Ovary (tissue), 3 donors: ENCODE measurements around the gene P2RY6.

Experiments
- EP300 ChIP-seq: sonication (generic); formaldehyde crosslinking; IDR thresholded peaks from one replicate; pipeline ENCODE4 v1.6.1; 2017; ENCODE audit warnings: antibody characterized with exemption
- POLR2A ChIP-seq: fragments of 450-650 bp; IDR thresholded peaks from one replicate; pipeline ENCODE4 v1.6.1; 2017; ENCODE audit warnings: antibody characterized with exemption, mild to moderate bottlenecking, moderate library complexity
- TF ChIP-seq, protein P1 (sequence below), 3 donors: fragments of 450-650 bp in 2 of 3; fragments of 200-600 bp in 1 of 3; IDR thresholded peaks; one replicate each; pipeline versions ENCODE4 v1.5.1 to v1.8.0; 2016 to 2022; ENCODE audit warnings: antibody characterized with exemption in 3 of 3, mild to moderate bottlenecking in 1 of 3
- donor health status: DM: no; HTN: no; CAD: no.

DNA sequence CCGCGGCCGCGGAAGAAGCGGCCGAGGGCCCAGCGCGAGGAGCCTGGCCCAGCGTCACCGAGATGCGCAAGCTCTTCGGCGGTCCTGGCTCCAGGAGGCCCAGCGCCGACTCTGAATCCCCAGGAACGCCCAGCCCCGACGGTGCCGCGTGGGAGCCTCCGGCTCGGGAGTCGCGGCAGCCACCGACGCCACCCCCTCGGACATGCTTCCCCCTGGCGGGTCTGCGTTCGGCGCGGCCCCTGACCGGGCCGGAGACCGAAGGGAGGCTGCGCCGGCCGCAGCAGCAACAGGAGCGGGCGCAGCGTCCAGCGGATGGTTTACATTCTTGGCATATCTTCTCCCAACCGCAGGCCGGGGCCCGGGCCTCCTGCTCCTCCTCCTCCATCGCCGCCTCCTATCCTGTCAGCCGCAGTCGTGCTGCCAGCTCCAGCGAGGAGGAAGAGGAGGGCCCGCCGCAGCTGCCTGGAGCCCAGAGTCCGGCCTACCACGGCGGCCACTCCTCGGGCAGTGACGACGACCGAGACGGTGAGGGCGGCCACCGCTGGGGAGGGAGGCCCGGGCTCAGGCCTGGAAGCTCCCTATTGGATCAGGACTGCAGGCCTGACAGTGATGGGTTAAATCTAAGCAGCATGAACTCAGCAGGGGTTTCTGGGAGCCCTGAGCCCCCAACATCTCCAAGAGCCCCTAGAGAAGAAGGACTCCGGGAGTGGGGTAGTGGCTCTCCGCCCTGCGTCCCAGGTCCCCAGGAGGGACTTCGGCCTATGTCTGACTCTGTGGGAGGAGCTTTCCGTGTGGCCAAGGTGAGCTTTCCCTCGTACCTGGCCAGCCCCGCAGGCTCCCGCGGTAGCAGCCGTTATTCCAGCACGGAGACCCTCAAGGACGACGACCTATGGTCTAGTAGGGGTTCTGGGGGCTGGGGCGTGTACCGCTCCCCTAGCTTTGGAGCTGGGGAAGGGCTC, 37.1 kb downstream of the P2RY6 start:
- TF ChIP-seq POLR2A (peak; percentile 63), EP300 (no peak)
- TF ChIP-seq, protein P1, sequence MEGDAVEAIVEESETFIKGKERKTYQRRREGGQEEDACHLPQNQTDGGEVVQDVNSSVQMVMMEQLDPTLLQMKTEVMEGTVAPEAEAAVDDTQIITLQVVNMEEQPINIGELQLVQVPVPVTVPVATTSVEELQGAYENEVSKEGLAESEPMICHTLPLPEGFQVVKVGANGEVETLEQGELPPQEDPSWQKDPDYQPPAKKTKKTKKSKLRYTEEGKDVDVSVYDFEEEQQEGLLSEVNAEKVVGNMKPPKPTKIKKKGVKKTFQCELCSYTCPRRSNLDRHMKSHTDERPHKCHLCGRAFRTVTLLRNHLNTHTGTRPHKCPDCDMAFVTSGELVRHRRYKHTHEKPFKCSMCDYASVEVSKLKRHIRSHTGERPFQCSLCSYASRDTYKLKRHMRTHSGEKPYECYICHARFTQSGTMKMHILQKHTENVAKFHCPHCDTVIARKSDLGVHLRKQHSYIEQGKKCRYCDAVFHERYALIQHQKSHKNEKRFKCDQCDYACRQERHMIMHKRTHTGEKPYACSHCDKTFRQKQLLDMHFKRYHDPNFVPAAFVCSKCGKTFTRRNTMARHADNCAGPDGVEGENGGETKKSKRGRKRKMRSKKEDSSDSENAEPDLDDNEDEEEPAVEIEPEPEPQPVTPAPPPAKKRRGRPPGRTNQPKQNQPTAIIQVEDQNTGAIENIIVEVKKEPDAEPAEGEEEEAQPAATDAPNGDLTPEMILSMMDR (IDR thresholded peaks at IDR 0.05): peak in 2 of 3 donors; percentile 5 to 9
